T-helper 1 cell treated with Interleukin-12 subunit alpha and Interleukin-12 subunit beta and Interleukin-4 antibody, amounts not matched to agents 30 ng/mL and 1 ng/mL, for 36 hours (primary cell): ENCODE data around the gene NIPAL4. TPM values are rescaled to one million over a fixed set of nuclear protein-coding genes. Genes with fewer than 3 reads are reported as not detected.

Source experiments
- intact Hi-C: fragments of 100-400 bp; cut with micrococcal nuclease; formaldehyde crosslinking; loops from one replicate; pipeline ENCODE4 v1.15.1; 2024
- total RNA-seq: library from RNA; stranded (reverse); gene quantifications from 2 replicates; pipeline ENCODE4 v1.2.3, GENCODE V29; 2022

Gene NIPAL4
- total RNA-seq, 1 donor from 2014 or later, result 0.54 TPM

DNA sequence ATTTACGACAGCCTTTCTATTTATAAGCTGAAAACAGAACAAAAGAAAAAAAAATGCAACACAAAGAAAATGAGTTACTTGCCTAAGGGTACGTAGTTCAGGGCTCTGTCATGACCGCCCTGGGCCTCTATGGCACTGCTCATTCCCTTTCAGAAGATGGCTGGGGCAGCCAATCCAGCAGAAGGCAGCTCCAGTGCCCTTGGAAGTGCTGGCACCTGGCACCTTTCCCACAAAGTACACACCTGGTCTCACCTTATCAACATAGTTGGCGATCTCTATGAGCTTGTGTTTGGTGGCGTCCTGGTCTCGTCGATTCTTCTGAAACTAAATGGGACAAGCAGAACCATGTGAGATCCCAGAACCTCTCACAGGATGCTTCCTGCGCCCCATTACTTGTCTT lies 53.2 kb downstream of the NIPAL4 start:
- intact Hi-C loops, result no loop called here

DNA sequence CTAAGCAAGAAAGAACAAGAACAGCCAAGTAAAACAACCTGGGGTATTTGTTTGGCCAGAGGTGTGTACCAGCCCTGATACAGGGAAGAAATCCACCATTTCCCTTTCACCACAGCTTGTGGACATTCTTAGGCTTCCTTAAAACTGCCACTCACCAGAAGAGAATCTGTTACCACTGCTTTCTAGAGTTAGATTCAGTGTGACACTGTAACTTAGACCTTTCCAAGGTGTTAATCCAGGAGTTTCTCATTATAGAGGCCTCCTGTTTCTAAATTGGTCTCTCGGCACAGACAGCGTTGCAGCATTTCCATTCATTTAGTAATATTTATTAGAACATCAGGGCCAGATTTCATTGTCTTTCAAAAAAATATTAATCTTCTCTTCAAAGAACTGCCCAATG lies 55.0 kb downstream of the NIPAL4 start:
- intact Hi-C loops, result no loop called here

GRCh38 chr5:157516006-157516405 lies 56.0 kb downstream of the NIPAL4 start:
- intact Hi-C loops, result no loop called here

- intact Hi-C loops, result no loop called here
These were observed 56.8 kb downstream of the NIPAL4 start for GRCh38 chr5:157516626-157517325.

DNA sequence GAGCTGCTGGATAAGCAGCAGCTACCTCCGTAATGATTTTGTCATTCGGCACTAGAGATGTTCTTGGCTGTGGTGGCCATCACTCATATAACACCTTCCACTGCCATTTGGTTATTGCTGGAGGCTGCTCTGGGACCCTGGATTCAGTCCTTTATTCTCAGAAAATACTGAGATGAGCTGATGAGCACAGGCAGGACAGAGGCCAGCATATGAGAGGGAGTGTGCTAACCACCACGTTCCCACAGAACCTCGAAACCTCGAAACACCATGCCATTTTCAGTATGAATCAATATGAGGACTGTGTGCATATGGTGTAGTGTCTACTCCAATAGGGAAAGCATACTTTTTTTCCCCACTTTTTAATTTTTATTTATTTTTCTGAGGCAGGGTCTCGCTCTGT lies 59.0 kb downstream of the NIPAL4 start:
- intact Hi-C loops, result no loop called here

DNA sequence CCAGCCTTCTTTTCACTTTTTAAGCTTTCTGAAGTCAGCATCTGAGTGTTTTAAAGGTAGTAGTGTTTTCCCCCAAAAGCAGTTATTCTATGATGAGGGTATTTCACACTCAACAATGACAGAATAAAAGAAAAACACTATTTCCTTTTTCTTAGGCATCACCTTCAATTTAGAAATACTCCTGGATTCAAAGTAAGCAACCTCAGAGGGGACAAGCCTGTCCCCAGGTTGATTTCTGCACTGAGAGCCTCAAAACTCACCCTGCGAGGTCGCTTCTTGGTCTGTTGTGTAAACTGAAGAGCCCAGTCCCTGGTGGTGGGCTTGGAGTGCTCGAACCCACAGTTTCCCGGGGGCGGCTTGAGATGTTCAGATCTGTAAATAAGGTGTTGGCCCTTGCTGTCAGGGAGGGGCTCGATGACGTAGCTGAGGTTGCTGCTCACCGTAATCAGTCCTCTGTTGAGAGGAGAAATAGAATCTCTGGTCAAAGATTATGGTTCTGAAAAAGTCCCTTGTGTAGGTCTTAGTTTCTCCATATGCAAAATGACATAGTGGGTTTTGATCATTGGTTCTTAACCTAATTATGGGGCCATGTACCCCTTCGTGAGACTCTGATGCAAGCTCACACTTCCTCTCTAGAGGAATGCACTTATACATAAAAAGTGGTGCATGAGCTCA lies 59.7 kb downstream of the NIPAL4 start:
- intact Hi-C loops, result no loop called here

- intact Hi-C loops, result no loop called here
These were observed 61.1 kb downstream of the NIPAL4 start for GRCh38 chr5:157520911-157521703.

DNA sequence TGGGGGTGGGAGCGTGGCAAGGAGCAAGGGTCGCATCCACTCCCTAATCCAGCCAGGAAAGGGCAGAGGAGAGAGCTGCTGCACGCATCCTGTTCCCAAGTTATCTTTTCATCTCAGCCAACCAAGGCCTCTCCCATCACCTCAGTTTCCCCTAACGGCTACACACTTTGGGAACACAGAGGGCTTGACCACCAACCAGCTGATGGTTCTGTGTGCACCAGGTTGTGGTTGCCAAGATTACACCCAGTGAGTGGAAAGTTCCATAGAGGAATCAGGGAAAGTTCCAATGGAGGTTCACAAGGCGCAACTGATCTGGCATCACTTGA lies 61.7 kb downstream of the NIPAL4 start:
- intact Hi-C loops, result no loop called here

GRCh38 chr5:157523976-157524375 lies 64.0 kb downstream of the NIPAL4 start:
- intact Hi-C loops, result loop anchor here (2.0 kb wide), 1 partner anchor 195 kb away; no protein-coding TSS in a partner anchor

Other genes with a start within 250 kb of the NIPAL4 start
- 371 and 392 TPM in 2 replicates for gene CYFIP2, start 194.1 kb upstream of the NIPAL4 start, total RNA-seq
- 655 and 667 TPM in 2 replicates for gene ADAM19, start 115.6 kb downstream of the NIPAL4 start, total RNA-seq
- gene SOX30, start 192.2 kb downstream of the NIPAL4 start, total RNA-seq, result 0.10 and 0.12 TPM in 2 replicates
- gene C5orf52, start 211.3 kb downstream of the NIPAL4 start, total RNA-seq, result 0.32 TPM in 1 of 2 replicates, not detected in the other